Tibial nerve (tissue), 4 donors: ENCODE results near the gene NFAT5. TPM values are rescaled to one million over a fixed set of nuclear protein-coding genes. Genes with fewer than 3 reads are reported as not detected.
"Not testable (repeated sequence)": the region's sequence is repeated elsewhere in the genome, so short reads cannot be mapped to it uniquely, and the experiment has no call there.

Source experiments
- DNase-seq, 2 donors: peaks; one replicate each; pipeline ENCODE4 v3.0.0-alpha.2; 2019; ENCODE audit warnings: low spot score in 2 of 2
- H3K27ac ChIP-seq, 4 donors: fragments of 200-600 bp; sonication (generic) in 3 of 4; one replicate each; pipeline ENCODE4 v1.5.1; 2017 to 2019; ENCODE audit warnings: mild to moderate bottlenecking in 1 of 4
- H3K27me3 ChIP-seq, 2 donors: fragments of 200-600 bp; sonication (generic) in 1 of 2; one replicate each; pipeline versions ENCODE4 v1.5.1 to v1.6.0; 2017 to 2019
- H3K36me3 ChIP-seq, 3 donors: fragments of 200-600 bp; sonication (generic); one replicate each; pipeline ENCODE4 v1.5.1; 2018 to 2019
- H3K4me1 ChIP-seq, 4 donors: fragments of 200-600 bp; sonication (generic) in 3 of 4; one replicate each; pipeline ENCODE4 v1.5.1; 2017 to 2019
- H3K4me3 ChIP-seq, 4 donors: fragments of 200-600 bp; sonication (generic) in 3 of 4; one replicate each; pipeline ENCODE4 v1.5.1; 2017 to 2019; ENCODE audit warnings: mild to moderate bottlenecking in 1 of 4, moderate library complexity in 1 of 4
- H3K9me3 ChIP-seq, 4 donors: fragments of 200-600 bp; sonication (generic) in 3 of 4; one replicate each; pipeline ENCODE4 v1.5.1; 2017 to 2019
- CTCF ChIP-seq, 5 experiments: fragments of 200-600 bp in 3 of 5; fragments of 450-650 bp in 2 of 5; sonication (generic) in 3 of 5; IDR thresholded peaks; one replicate each; pipeline ENCODE4 v1.5.1; 2016 to 2019; ENCODE audit warnings: antibody characterized with exemption in 5 of 5, mild to moderate bottlenecking in 3 of 5, moderate library complexity in 2 of 5
- EP300 ChIP-seq, 2 donors: sonication (generic); formaldehyde crosslinking; IDR thresholded peaks; one replicate each; pipeline ENCODE4 v1.6.1; 2017; ENCODE audit warnings: antibody characterized with exemption in 2 of 2, mild to moderate bottlenecking in 1 of 2
- POLR2A ChIP-seq, 2 donors: fragments of 450-650 bp; IDR thresholded peaks; one replicate each; pipeline ENCODE4 v1.6.1; 2017; ENCODE audit warnings: antibody characterized with exemption in 2 of 2, mild to moderate bottlenecking in 2 of 2, moderate library complexity in 2 of 2
- WGBS, 2 donors: methylation state at CpG; one replicate each; pipeline ENCODE4 v1.1.5; 2018; 5-methylcytosine and 5-hydroxymethylcytosine counted together
- total RNA-seq, 4 donors: library from RNA; depleted of rRNA; stranded (reverse); fragments of >200 nt; gene quantifications; one replicate each; pipeline ENCODE4 v1.1.0, GENCODE V29; 2016

Gene NFAT5
- total RNA-seq, 4 donors from 2014 or later = 53.2 to 61.4 (median 57.5) TPM

- no peaks in the 10 kb centered on the region for H3K9me3 ChIP-seq
- WGBS, 2 donors = 39 to 50% methylated on average over 1 of the region's 1 CpG
- DNase-seq = no peak
- no peak overlapping the region for H3K4me3 ChIP-seq
- no peaks in the 10 kb centered on the region for H3K27me3 ChIP-seq
- no peaks in the 10 kb centered on the region for H3K36me3 ChIP-seq
- no peak overlapping the region for H3K27ac ChIP-seq
- TF ChIP-seq POLR2A (IDR thresholded peaks at IDR 0.05) (no peak), CTCF (IDR thresholded peaks at IDR 0.05) (no peak), EP300 (IDR thresholded peaks at IDR 0.05) (no peak)
- H3K4me1 ChIP-seq = peaks cover 0 to 9% (median 0%) of the 10 kb centered on the region in 4 donors
These were observed 10.3 kb upstream of the NFAT5 start for GRCh38 chr16:69555437-69555836.

- no peak overlapping the region for H3K27ac ChIP-seq
- no peaks in the 10 kb centered on the region for H3K27me3 ChIP-seq
- peaks cover 0 to 9% (median 0%) of the 10 kb centered on the region in 4 donors for H3K4me1 ChIP-seq
- no peaks in the 10 kb centered on the region for H3K36me3 ChIP-seq
- 92% methylated on average over 2 of the region's 2 CpGs for WGBS, 2 donors
- no peak for TF ChIP-seq EP300 (IDR thresholded peaks at IDR 0.05)
- no peak for TF ChIP-seq POLR2A (IDR thresholded peaks at IDR 0.05)
- no peak for TF ChIP-seq CTCF (IDR thresholded peaks at IDR 0.05)
- H3K9me3 ChIP-seq = no peaks in the 10 kb centered on the region
- no peak overlapping the region for H3K4me3 ChIP-seq
- no peak for DNase-seq
These were observed 9.9 kb upstream of the NFAT5 start for GRCh38 chr16:69555867-69556266.

- 90 to 100% methylated on average over 2 of the region's 2 CpGs for WGBS, 2 donors
- Histone ChIP-seq H3K4me1 (peaks cover 0 to 15% (median 2%) of the 10 kb centered on the region in 4 donors), H3K9me3 (no peaks in the 10 kb centered on the region), H3K27me3 (no peaks in the 10 kb centered on the region), H3K27ac (no peak overlapping the region), H3K4me3 (no peak overlapping the region), H3K36me3 (no peaks in the 10 kb centered on the region)
- DNase-seq = no peak
- TF ChIP-seq EP300 (IDR thresholded peaks at IDR 0.05) (no peak), CTCF (IDR thresholded peaks at IDR 0.05) (no peak), POLR2A (IDR thresholded peaks at IDR 0.05) (no peak)
These were observed 6.6 kb upstream of the NFAT5 start for GRCh38 chr16:69559164-69559563.

GRCh38 chr16:69561367-69561766 is 4.4 kb upstream of the NFAT5 start:
- DNase-seq, H3K9me3 ChIP-seq, H3K4me3 ChIP-seq, H3K36me3 ChIP-seq, H3K27me3 ChIP-seq, H3K27ac ChIP-seq: not testable (repeated sequence)
- peaks cover 0 to 14% (median 8%) of the 10 kb centered on the region in 4 donors for H3K4me1 ChIP-seq
- WGBS, 2 donors = 90 to 93% methylated on average over 2 of the region's 2 CpGs

GRCh38 chr16:69561901-69562300 is 3.9 kb upstream of the NFAT5 start:
- Histone ChIP-seq H3K4me1 (peaks cover 0 to 14% (median 8%) of the 10 kb centered on the region in 4 donors), H3K27ac (no peak overlapping the region), H3K4me3 (no peak overlapping the region), H3K9me3 (no peaks in the 10 kb centered on the region), H3K27me3 (no peaks in the 10 kb centered on the region), H3K36me3 (no peaks in the 10 kb centered on the region)
- TF ChIP-seq CTCF (IDR thresholded peaks at IDR 0.05) = no peak
- TF ChIP-seq POLR2A (IDR thresholded peaks at IDR 0.05) = no peak
- TF ChIP-seq EP300 (IDR thresholded peaks at IDR 0.05) = no peak
- no peak for DNase-seq

- Histone ChIP-seq H3K36me3 (no peaks in the 10 kb centered on the region), H3K9me3 (no peaks in the 10 kb centered on the region), H3K4me1 (peaks cover 0 to 23% (median 14%) of the 10 kb centered on the region in 4 donors), H3K4me3 (no peak overlapping the region), H3K27me3 (no peaks in the 10 kb centered on the region), H3K27ac (no peak overlapping the region)
- TF ChIP-seq CTCF (IDR thresholded peaks at IDR 0.05) (no peak), EP300 (IDR thresholded peaks at IDR 0.05) (no peak), POLR2A (IDR thresholded peaks at IDR 0.05) (no peak)
- no peak for DNase-seq
- WGBS, 2 donors = 94% methylated on average over 3 of the region's 3 CpGs
These were observed 3.0 kb upstream of the NFAT5 start for GRCh38 chr16:69562813-69563212.
